Neural cell (in vitro differentiated cells): ENCODE results near the gene SUSD6.

Experiments used
- EP300 ChIP-seq: fragments of 450-650 bp; conservative IDR thresholded peaks from 2 replicates; pipeline ENCODE4 v1.6.1; 2014; ENCODE audit warnings: antibody characterized with exemption, mild to moderate bottlenecking, moderate library complexity; ENCODE audit not compliant: poor library complexity, severe bottlenecking
- EZH2 ChIP-seq: fragments of 200-600, 300-800 bp; shearing (Covaris generic), sonication (generic); IDR thresholded peaks from 2 replicates; pipeline ENCODE4 v1.6.1; 2014; ENCODE audit warnings: antibody characterized with exemption, low read length, borderline replicate concordance, mild to moderate bottlenecking; ENCODE audit not compliant: insufficient read depth, poor library complexity, severe bottlenecking
- MXI1 ChIP-seq: fragments of 450-650 bp; conservative IDR thresholded peaks from 2 replicates; pipeline ENCODE4 v1.6.1; 2014; ENCODE audit warnings: antibody characterized with exemption, mild to moderate bottlenecking; ENCODE audit not compliant: poor library complexity, severe bottlenecking
- POLR2AphosphoS5 ChIP-seq: IDR thresholded peaks from 2 replicates; pipeline ENCODE4 v1.6.1; 2012
- RAD21 ChIP-seq: fragments of 450-650 bp; conservative IDR thresholded peaks from 2 replicates; pipeline ENCODE4 v1.6.1; 2014; ENCODE audit warnings: antibody characterized with exemption, mild to moderate bottlenecking, moderate library complexity
- SMC3 ChIP-seq: fragments of 450-650 bp; conservative IDR thresholded peaks from 2 replicates; pipeline ENCODE4 v1.6.1; 2014; ENCODE audit warnings: antibody characterized with exemption, mild to moderate bottlenecking, moderate library complexity; ENCODE audit not compliant: poor library complexity
- TF ChIP-seq, protein P1 (sequence below): fragments of 450-650 bp; IDR thresholded peaks from 2 replicates; pipeline ENCODE4 v1.5.1; 2014; ENCODE audit warnings: antibody characterized with exemption, mild to moderate bottlenecking, moderate library complexity; ENCODE audit not compliant: poor library complexity, severe bottlenecking
- TF ChIP-seq, protein P2 (sequence below): IDR thresholded peaks from 2 replicates; pipeline ENCODE4 v1.6.1; 2012; ENCODE audit warnings: borderline replicate concordance

DNA sequence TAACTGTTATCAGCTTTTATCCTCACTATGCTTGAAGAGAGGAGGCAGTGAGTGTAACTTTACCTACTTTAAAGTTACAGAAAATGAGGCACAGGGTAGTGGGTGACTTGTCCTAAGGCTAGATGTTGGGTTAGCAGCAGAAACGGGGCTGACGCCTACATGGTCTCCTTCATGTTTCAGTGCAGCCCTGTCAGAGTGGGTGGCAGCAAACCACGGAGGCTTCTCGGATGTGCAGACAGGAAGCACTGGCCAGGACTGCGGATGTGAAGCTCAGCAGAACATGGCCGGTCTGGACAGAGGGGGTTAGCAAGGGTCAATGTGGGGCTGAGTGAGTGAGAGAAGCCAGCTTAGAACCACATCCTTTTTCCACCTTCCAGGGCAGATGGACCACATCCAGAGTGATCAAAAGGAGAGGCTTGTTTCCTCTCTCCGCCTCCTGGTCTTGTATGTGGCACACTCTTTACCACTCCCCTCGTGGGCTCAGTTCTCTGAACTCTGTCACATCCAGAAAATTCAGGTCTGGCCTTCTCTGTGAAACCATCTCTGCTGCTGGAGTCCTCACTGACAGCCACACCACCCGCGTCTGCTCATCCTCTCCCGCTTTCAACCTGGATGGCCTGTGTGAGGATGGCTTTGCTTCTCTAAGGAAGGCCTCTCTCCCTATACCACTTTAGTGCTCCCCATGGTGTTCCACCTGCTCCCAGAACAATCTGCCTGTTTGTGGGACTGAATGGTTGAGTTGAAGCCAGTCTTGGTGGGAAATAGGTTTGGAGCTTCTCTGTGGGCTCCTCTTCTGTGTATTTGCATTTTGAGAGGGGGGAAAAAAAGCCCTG, 14.1 kb downstream of the SUSD6 start:
- TF ChIP-seq, protein P1, sequence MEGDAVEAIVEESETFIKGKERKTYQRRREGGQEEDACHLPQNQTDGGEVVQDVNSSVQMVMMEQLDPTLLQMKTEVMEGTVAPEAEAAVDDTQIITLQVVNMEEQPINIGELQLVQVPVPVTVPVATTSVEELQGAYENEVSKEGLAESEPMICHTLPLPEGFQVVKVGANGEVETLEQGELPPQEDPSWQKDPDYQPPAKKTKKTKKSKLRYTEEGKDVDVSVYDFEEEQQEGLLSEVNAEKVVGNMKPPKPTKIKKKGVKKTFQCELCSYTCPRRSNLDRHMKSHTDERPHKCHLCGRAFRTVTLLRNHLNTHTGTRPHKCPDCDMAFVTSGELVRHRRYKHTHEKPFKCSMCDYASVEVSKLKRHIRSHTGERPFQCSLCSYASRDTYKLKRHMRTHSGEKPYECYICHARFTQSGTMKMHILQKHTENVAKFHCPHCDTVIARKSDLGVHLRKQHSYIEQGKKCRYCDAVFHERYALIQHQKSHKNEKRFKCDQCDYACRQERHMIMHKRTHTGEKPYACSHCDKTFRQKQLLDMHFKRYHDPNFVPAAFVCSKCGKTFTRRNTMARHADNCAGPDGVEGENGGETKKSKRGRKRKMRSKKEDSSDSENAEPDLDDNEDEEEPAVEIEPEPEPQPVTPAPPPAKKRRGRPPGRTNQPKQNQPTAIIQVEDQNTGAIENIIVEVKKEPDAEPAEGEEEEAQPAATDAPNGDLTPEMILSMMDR, result no peak
- TF ChIP-seq SMC3 (no peak), EZH2 (no peak), POLR2AphosphoS5 (no peak), RAD21 (no peak), MXI1 (no peak), EP300 (no peak)
- TF ChIP-seq, protein P2, sequence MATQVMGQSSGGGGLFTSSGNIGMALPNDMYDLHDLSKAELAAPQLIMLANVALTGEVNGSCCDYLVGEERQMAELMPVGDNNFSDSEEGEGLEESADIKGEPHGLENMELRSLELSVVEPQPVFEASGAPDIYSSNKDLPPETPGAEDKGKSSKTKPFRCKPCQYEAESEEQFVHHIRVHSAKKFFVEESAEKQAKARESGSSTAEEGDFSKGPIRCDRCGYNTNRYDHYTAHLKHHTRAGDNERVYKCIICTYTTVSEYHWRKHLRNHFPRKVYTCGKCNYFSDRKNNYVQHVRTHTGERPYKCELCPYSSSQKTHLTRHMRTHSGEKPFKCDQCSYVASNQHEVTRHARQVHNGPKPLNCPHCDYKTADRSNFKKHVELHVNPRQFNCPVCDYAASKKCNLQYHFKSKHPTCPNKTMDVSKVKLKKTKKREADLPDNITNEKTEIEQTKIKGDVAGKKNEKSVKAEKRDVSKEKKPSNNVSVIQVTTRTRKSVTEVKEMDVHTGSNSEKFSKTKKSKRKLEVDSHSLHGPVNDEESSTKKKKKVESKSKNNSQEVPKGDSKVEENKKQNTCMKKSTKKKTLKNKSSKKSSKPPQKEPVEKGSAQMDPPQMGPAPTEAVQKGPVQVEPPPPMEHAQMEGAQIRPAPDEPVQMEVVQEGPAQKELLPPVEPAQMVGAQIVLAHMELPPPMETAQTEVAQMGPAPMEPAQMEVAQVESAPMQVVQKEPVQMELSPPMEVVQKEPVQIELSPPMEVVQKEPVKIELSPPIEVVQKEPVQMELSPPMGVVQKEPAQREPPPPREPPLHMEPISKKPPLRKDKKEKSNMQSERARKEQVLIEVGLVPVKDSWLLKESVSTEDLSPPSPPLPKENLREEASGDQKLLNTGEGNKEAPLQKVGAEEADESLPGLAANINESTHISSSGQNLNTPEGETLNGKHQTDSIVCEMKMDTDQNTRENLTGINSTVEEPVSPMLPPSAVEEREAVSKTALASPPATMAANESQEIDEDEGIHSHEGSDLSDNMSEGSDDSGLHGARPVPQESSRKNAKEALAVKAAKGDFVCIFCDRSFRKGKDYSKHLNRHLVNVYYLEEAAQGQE, result no peak
